H9 (cell line): Measurements from ENCODE around the gene ARMC9. TPM values are rescaled to one million over a fixed set of nuclear protein-coding genes. Genes with fewer than 3 reads are reported as not detected.

ENCODE experiments used
- DNase-seq: peaks from one replicate; pipeline ENCODE4 v3.0.0-alpha.2; 2017
- H2AFZ ChIP-seq: one replicate; pipeline ENCODE4 v1.6.1; 2013; ENCODE audit warnings: mild to moderate bottlenecking, low read length, control low read depth, moderate library complexity
- H2AK5ac ChIP-seq: 2 replicates; pipeline ENCODE4 v1.6.1; 2013; ENCODE audit warnings: low read length, control low read depth, mixed read lengths; ENCODE audit not compliant: insufficient read length
- H2BK120ac ChIP-seq: one replicate; pipeline ENCODE4 v1.6.1; 2013; ENCODE audit warnings: low read depth, mild to moderate bottlenecking, low read length, control low read depth, inconsistent platforms; ENCODE audit not compliant: poor library complexity, severe bottlenecking
- H2BK12ac ChIP-seq: 2 replicates; pipeline ENCODE4 v1.6.1; 2013; ENCODE audit warnings: low read length, control low read depth, mixed read lengths, low read depth; ENCODE audit not compliant: insufficient read length
- H2BK15ac ChIP-seq: 2 replicates; pipeline ENCODE4 v1.6.1; 2013; ENCODE audit warnings: low read depth, low read length, control low read depth
- H2BK20ac ChIP-seq: one replicate; pipeline ENCODE4 v1.6.1; 2013; ENCODE audit warnings: low read depth, mild to moderate bottlenecking, low read length, control low read depth, inconsistent platforms; ENCODE audit not compliant: poor library complexity, severe bottlenecking
- H2BK5ac ChIP-seq: 2 replicates; pipeline ENCODE4 v1.6.1; 2013; ENCODE audit warnings: low read length, control low read depth, mixed read lengths; ENCODE audit not compliant: insufficient read length
- H3K14ac ChIP-seq: 2 replicates; pipeline ENCODE4 v1.6.1; 2013; ENCODE audit warnings: low read length, control low read depth; ENCODE audit not compliant: insufficient read depth
- H3K18ac ChIP-seq: 2 replicates; pipeline ENCODE4 v1.6.1; 2013; ENCODE audit warnings: low read depth, mild to moderate bottlenecking, mixed read lengths, low read length, control low read depth; ENCODE audit not compliant: insufficient read length
- H3K23ac ChIP-seq: 2 replicates; pipeline ENCODE4 v1.6.1; 2013; ENCODE audit warnings: low read length, control low read depth, mixed read lengths, low read depth; ENCODE audit not compliant: insufficient read length
- H3K23me2 ChIP-seq: 2 replicates; pipeline ENCODE4 v1.6.1; 2013; ENCODE audit warnings: low read depth, mild to moderate bottlenecking, mixed read lengths, low read length, control low read depth; ENCODE audit not compliant: insufficient read length, poor library complexity, severe bottlenecking
- H3K27ac ChIP-seq: 2 replicates; pipeline ENCODE4 v1.5.1; 2013; ENCODE audit warnings: low read length, control low read depth, mixed read lengths, low read depth; ENCODE audit not compliant: insufficient read length
- H3K27me3 ChIP-seq: 2 replicates; pipeline ENCODE4 v1.6.1; 2013; ENCODE audit warnings: low read length, control low read depth, inconsistent platforms; ENCODE audit not compliant: insufficient read depth
- H3K4ac ChIP-seq: 2 replicates; pipeline ENCODE4 v1.6.1; 2013; ENCODE audit warnings: low read depth, mild to moderate bottlenecking, control low read depth, inconsistent platforms, low read length, moderate library complexity
- H3K4me1 ChIP-seq: 2 replicates; pipeline ENCODE4 v1.6.1; 2013; ENCODE audit warnings: low read length, control low read depth, inconsistent platforms; ENCODE audit not compliant: insufficient read depth
- H3K4me2 ChIP-seq: 2 replicates; pipeline ENCODE4 v1.6.1; 2013; ENCODE audit warnings: low read length, control low read depth, mixed read lengths; ENCODE audit not compliant: insufficient read length, insufficient read depth
- H3K56ac ChIP-seq: 2 replicates; pipeline ENCODE4 v1.6.1; 2013; ENCODE audit warnings: low read depth, mild to moderate bottlenecking, mixed read lengths, low read length, control low read depth; ENCODE audit not compliant: insufficient read length
- H3K79me1 ChIP-seq: 2 replicates; pipeline ENCODE4 v1.6.1; 2013; ENCODE audit warnings: low read depth, mild to moderate bottlenecking, moderate library complexity, low read length, control low read depth, inconsistent platforms; ENCODE audit not compliant: insufficient read depth, poor library complexity, severe bottlenecking
- H3K79me2 ChIP-seq: 2 replicates; pipeline ENCODE4 v1.6.1; 2013; ENCODE audit warnings: low read length, control low read depth, inconsistent platforms; ENCODE audit not compliant: insufficient read depth
- H3K9ac ChIP-seq: 2 replicates; pipeline ENCODE4 v1.6.1; 2013; ENCODE audit warnings: low read length, control low read depth, mixed read lengths; ENCODE audit not compliant: insufficient read length; ENCODE audit errors: extremely low read depth
- H3K9me3 ChIP-seq: one replicate; pipeline ENCODE4 v1.6.1; 2013; ENCODE audit warnings: low read depth, low read length, inconsistent platforms; ENCODE audit not compliant: control insufficient read depth
- H3T11ph ChIP-seq: one replicate; pipeline ENCODE4 v1.6.1; 2013; ENCODE audit warnings: mild to moderate bottlenecking, low read length, control low read depth, inconsistent platforms
- H4K20me1 ChIP-seq: one replicate; pipeline ENCODE4 v1.6.1; 2013; ENCODE audit not compliant: control insufficient read depth, insufficient read length, insufficient read depth
- H4K5ac ChIP-seq: 2 replicates; pipeline ENCODE4 v1.6.1; 2013; ENCODE audit warnings: low read depth, mild to moderate bottlenecking, mixed read lengths, low read length, control low read depth; ENCODE audit not compliant: insufficient read length
- H4K8ac ChIP-seq: replicated peaks from 2 replicates; pipeline ENCODE4 v1.6.1; 2013; ENCODE audit warnings: low read length, control low read depth, mixed read lengths, low read depth; ENCODE audit not compliant: insufficient read length
- H4K91ac ChIP-seq: 2 replicates; pipeline ENCODE4 v1.6.1; 2013; ENCODE audit warnings: low read depth, mild to moderate bottlenecking, moderate library complexity, mixed read lengths, low read length, control low read depth; ENCODE audit not compliant: insufficient read length
- H3K27ac Mint-ChIP-seq, 3 experiments: 2 replicates in 2 of 3; 3 replicates in 1 of 3; pipeline ENCODE4 v1.8.0; 2020 to 2021; ENCODE audit warnings: mixed read lengths in 3 of 3, mild to moderate bottlenecking in 1 of 3, moderate library complexity in 1 of 3
- H3K27me3 Mint-ChIP-seq: 2 replicates; pipeline ENCODE4 v1.8.0; 2021; ENCODE audit warnings: low read depth, mild to moderate bottlenecking, moderate library complexity, mixed read lengths
- H3K36me3 Mint-ChIP-seq, 3 experiments: 2 replicates in 2 of 3; 3 replicates in 1 of 3; pipeline ENCODE4 v1.8.0; 2020 to 2021; ENCODE audit warnings: low read depth in 3 of 3, mixed read lengths in 3 of 3; ENCODE audit not compliant: insufficient read depth in 1 of 3
- H3K4me1 Mint-ChIP-seq, 2 experiments: 2 replicates each; pipeline ENCODE4 v1.8.0; 2020; ENCODE audit warnings: mixed read lengths in 2 of 2
- H3K4me3 Mint-ChIP-seq, 2 experiments: 2 replicates in 1 of 2; 3 replicates in 1 of 2; pipeline ENCODE4 v1.8.0; 2020 to 2021; ENCODE audit warnings: mild to moderate bottlenecking in 2 of 2, mixed read lengths in 2 of 2, moderate library complexity in 1 of 2
- H3K9me3 Mint-ChIP-seq, 2 experiments: 2 replicates in 1 of 2; 3 replicates in 1 of 2; pipeline ENCODE4 v1.8.0; 2020; ENCODE audit warnings: mild to moderate bottlenecking in 2 of 2, mixed read lengths in 2 of 2, moderate library complexity in 1 of 2
- WGBS: extraction: QIAGEN DNeasy Blood & Tissue Kit; methylation state at CpG from one replicate; pipeline ENCODE4 v1.1.7; 2013; ENCODE audit warnings: missing lambda C conversion rate, low lambda C conversion rate, mixed read lengths; ENCODE audit not compliant: insufficient read length; ENCODE audit errors: extremely low coverage; 5-methylcytosine and 5-hydroxymethylcytosine counted together
- total RNA-seq: library from RNA; stranded (reverse); gene quantifications from 2 replicates; pipeline ENCODE4 v1.2.1, GENCODE V29; 2021
- TF ChIP-seq, protein P1 (sequence below): fragments of 200-600 bp; sonication (generic); conservative IDR thresholded peaks from 3 replicates; pipeline ENCODE4 v1.8.0; 2021; ENCODE audit warnings: antibody characterized with exemption, mild to moderate bottlenecking

The ARMC9 gene
- total RNA-seq, 1 experiment from 2014 or later = 37.6 TPM

DNA sequence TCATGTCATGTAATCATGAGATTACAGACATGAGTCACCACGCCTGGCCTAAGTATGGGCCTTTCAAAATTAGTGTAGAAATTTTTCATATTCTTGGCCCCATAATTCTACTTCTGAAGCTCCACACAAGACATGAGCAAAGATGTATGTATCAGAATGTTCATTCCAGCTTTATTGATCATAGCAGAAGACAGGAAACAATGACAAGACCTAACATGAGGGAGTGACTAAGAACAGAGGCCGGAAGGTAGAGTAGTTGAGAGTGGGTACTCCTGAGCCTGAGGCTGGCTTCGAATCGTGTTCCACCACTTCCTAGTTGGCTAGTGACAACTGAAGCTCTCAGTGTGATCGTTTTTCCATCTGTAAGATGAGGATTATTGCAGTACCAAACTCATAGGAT is 89.3 kb downstream of the ARMC9 start:
- Histone ChIP-seq H2BK15ac (no peak overlapping the region), H3K79me2 (no peaks in the 10 kb centered on the region), H2BK20ac (no peak overlapping the region), H3K4me2 (no peak overlapping the region), H3K23ac (no peak overlapping the region), H2BK5ac (no peak overlapping the region), H3K14ac (no peak overlapping the region), H3K56ac (no peak overlapping the region), H3K27me3 (no peaks in the 10 kb centered on the region), H3K9me3 (no peaks in the 10 kb centered on the region), H3K18ac (no peak overlapping the region), H3K4me1 (no peaks in the 10 kb centered on the region), H3K9ac (no peak overlapping the region), H3T11ph (no peak overlapping the region), H4K5ac (no peak overlapping the region), H2AFZ (no peak overlapping the region), H3K27ac (no peak overlapping the region), H2AK5ac (no peak overlapping the region), H3K4ac (no peak overlapping the region), H4K20me1 (no peaks in the 10 kb centered on the region), H4K8ac (no peak overlapping the region), H4K91ac (no peak overlapping the region), H2BK12ac (no peak overlapping the region), H3K23me2 (no peaks in the 10 kb centered on the region), H3K79me1 (no peaks in the 10 kb centered on the region), H2BK120ac (no peak overlapping the region)
- TF ChIP-seq, protein P1, sequence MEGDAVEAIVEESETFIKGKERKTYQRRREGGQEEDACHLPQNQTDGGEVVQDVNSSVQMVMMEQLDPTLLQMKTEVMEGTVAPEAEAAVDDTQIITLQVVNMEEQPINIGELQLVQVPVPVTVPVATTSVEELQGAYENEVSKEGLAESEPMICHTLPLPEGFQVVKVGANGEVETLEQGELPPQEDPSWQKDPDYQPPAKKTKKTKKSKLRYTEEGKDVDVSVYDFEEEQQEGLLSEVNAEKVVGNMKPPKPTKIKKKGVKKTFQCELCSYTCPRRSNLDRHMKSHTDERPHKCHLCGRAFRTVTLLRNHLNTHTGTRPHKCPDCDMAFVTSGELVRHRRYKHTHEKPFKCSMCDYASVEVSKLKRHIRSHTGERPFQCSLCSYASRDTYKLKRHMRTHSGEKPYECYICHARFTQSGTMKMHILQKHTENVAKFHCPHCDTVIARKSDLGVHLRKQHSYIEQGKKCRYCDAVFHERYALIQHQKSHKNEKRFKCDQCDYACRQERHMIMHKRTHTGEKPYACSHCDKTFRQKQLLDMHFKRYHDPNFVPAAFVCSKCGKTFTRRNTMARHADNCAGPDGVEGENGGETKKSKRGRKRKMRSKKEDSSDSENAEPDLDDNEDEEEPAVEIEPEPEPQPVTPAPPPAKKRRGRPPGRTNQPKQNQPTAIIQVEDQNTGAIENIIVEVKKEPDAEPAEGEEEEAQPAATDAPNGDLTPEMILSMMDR = no peak
- Mint-ChIP-seq H3K4me1 (peaks cover 0 to 2% of the 10 kb centered on the region in 2 experiments; a peak in 1 of 4 replicates), H3K27me3 (no peaks in the 10 kb centered on the region), H3K4me3 (no peak overlapping the region), H3K27ac (no peak overlapping the region), H3K9me3 (no peaks in the 10 kb centered on the region), H3K36me3 (peaks cover 2 to 16% (median 5%) of the 10 kb centered on the region in 3 experiments; a peak in 6 of 7 replicates)
- no CpG with 5 or more reads among the region's 5 CpGs for WGBS
- no peak for DNase-seq
